Left hindlimb (tissue), 1 donor: ENCODE measurements around the gene GLP1R.

ENCODE experiments used
- DNase-seq: peaks from one replicate; pipeline ENCODE4 v3.0.0-alpha.2; 2018

Gene GLP1R

DNA sequence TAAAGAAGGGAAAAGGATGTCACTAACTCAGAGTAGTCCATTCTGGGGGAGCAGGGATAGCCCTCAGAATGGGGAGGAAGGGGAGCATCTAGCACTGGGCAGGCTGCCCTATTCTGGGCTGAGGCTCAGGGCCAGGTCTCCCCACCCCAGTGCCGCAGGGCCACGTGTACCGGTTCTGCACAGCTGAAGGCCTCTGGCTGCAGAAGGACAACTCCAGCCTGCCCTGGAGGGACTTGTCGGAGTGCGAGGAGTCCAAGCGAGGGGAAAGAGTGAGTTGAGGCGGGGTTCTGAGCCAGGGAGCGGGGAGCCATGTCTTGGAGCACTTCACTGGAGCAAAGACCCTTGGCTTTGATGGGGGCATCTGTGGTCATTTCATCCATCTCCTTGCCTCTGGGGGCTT, 17.0 kb downstream of the GLP1R start:
- no peak for DNase-seq

DNA sequence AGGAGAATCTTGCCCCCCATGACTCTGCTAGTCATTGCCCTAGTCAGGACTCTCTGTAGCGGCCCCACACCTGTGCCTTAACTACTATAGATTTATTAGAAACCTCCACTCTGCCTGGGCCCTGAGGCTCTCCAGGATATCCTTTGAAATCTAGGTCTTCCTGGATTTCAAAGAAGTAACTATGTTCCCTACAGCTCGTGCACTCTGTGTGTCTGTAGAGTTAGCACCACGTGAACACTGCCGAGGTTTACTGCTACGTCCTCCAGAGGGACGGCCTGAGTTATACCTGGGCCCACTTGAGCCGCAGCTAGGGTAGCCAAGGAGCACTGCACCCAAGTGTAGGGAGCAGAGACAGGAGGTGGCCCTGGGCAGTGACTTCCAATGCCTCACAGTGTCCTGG, 19.8 kb downstream of the GLP1R start:
- DNase-seq = no peak

GRCh38 chr6:39072830-39073229, 24.2 kb downstream of the GLP1R start:
- no peak for DNase-seq

DNA sequence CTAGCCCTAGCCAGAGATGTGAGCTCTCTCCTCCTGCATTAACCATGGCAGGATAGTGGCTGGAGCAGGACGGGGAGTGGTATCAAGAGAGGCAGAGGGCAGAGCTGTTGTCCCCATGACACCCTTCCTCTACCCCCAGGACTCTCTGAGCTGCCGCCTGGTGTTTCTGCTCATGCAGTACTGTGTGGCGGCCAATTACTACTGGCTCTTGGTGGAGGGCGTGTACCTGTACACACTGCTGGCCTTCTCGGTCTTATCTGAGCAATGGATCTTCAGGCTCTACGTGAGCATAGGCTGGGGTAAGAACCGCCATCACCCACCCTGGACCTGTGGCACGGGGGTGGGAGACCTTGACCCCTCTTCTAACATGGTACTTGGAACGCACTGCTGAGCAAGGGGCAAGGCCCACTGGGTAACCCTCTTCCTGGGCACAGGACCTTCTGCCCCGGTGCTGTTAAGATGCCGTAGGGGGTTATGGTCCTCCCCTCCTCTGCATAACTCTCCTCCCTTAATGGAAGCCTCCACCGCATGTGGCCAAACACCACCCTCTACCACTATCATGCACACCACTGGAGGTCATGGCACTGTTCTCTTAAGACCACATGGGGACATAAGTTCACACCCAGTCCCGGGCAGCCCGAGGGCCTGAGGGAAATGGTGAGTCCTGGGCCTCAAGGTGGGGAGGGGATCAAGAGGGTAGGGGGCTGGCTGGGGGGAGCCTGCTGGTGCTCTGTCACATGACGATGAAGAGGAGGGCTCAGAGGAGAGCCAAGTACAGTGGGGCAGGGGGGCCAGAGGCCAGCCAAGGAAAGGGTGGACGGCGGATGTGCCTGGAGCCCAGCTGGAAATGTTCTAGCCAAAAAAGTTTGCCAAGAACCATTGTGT, 25.1 kb downstream of the GLP1R start:
- no peak for DNase-seq

- DNase-seq = no peak
Observed at GRCh38 chr6:39074486-39074885, 25.9 kb downstream of the GLP1R start.

DNA sequence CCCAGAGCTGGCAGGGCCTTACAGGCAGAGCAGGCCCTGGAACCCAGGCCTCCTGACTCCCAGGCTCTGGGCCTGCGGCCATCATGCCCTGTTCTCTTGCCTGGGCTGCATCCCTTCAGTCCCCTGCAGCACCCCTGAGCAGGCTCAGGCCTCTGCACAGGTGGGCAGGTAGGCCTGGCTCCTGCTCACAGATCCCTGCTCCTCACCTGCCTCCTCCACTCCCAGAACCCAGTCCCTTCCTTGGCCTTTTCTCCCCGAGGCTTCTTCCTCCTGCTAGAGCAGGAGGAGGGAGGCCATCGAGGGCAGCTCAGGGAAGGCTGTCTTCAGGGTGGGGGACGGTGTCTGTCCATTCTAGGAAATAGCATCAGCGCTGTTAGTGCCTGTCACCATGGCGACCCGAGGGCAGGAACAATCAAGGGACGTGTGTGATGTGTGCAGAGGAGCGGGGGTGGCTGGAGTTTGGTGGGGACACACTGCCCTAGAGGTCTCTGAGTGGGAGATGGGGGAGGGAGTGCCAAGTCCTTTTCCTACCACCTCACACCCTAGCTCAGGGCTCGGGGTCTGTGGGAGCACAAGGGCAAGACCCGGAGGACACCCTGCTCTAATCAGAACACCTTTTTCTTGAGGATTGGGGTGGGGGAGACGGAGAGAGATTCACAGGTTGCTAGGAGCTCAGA, 26.6 kb downstream of the GLP1R start:
- DNase-seq = no peak

DNA sequence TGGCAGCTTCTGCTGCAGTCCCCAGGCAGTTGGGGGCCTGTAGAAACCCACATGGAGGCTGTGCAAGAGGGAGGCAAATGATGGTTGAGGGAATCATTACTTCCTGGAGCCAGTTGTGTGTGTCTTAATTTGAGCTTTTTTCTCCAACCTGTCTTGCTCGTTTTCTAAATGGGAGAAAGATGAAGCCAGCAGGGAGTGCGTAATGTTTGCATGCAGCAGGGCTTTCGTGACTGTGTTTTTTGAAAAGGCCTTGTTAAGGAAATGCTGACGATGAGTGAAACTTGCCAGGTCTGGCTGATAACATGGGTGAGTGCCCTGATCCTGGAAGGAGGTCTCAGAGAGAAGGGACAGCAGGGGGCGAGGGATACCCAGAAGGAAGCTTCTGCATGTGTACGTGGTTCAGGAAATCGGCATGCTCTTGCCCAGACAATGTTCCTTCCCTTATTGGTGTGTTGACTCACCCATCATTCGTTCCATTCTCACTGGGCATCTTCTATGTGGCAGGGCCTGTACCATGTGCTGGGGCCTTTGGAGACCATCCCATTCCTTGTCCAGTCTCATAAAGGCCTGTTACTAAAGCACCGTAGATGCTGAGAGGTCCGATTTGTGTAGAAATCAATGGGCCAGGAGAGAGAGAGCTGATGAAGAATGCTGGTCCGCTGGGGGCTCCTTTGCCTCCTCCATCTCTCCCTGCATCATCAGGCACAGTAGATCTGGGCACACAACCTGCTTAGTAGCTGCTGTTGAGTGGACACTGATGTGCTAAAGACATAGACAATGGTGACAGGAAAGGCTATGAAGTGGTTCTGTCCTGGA, 27.4 kb downstream of the GLP1R start:
- no peak for DNase-seq

GRCh38 chr6:39076623-39077535, 28.3 kb downstream of the GLP1R start:
- DNase-seq = no peak

DNA sequence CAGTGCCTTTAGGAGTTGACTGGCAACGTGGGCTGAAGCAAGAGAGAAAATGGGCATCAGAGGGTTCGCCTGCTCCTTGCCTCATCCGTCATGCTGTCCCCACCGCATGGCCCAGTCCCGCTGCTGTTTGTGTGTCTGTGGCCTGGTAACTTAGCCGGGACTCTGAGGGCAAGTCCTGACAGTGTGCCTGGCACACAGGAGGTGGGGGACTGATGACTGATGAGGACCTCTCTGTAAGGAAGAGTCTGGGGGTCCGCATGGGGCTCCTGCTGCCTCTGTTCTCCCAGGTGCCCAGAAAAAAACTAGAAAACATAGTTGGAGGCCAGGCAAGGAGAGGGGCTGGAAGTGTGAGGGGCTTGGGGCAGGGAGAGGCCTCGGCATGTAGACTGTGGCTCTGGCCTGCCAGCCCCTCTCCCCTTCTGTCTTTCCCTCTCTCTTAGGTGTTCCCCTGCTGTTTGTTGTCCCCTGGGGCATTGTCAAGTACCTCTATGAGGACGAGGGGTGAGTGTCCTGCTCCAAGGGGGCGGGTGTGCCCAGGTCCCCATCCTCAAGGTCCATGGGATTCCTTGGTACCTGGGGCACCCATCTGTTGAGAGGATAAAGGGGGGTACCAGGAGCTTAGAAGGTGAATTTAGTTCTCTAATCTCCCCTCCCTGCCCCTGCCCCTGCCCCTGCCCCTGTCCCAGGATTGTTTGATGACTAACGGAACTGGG, 29.5 kb downstream of the GLP1R start:
- no peak for DNase-seq

GRCh38 chr6:39078695-39079094, 30.1 kb downstream of the GLP1R start:
- no peak for DNase-seq

- no peak for DNase-seq
Observed at GRCh38 chr6:39079197-39080125, 30.9 kb downstream of the GLP1R start.

- no peak for DNase-seq
Observed at GRCh38 chr6:39080246-39080875, 31.8 kb downstream of the GLP1R start.

DNA sequence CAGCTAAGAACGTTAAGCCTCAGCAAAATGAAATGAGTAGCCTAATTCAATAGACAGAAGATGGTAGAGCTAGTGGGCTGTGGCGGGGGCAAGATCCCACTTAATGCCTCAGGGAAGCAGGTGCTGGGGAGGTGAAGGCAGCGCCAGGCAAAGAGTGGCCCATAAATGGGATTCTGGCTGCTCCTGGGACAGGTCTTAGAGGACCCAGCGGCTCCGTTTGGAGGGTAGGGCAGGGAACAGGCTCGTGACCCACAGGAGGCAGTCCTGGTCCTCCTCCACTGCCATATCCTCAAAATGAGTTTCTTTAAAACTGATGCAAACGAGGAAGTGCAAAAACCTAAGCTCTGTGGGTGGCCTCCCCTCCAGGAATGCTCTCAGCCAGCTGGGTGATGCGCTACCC, 33.7 kb downstream of the GLP1R start:
- DNase-seq = no peak

DNA sequence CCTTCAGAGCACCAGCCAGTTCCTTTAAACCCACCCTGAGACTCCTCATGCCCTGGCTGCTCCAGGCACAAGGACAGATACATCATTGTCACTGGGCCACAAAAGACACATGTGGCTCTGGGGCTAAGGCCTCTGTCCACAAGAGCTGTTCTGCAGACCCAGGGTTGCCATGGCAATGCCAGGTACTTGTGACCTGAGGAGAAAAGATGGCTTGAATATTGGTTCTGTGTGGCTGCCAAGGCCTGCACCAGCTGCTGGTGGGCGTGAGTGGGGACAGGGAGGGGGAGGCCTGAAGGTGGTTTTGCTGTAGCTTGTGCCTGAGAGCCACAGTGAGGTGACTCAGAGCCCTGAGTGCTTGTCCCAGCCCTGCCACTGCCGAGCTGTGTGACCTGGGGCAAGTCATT, 34.7 kb downstream of the GLP1R start:
- no peak for DNase-seq

- DNase-seq = no peak
Observed at GRCh38 chr6:39084506-39084905, 35.9 kb downstream of the GLP1R start.

- DNase-seq = no peak
Observed at GRCh38 chr6:39085129-39085797, 36.7 kb downstream of the GLP1R start.

DNA sequence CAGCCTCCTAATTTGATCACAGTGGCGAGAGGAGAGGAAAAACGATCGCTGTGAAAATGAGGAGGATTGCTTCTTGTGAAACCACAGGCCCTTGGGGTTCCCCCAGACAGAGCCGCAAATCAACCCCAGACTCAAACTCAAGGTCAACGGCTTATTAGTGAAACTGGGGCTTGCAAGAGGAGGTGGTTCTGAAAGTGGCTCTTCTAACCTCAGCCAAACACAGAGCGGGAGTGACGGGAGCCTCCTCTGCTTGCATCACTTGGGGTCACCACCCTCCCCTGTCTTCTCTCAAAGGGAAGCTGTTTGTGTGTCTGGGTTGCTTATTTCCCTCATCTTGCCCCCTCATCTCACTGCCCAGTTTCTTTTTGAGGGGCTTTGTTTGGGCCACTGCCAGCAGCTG, 37.7 kb downstream of the GLP1R start:
- no peak for DNase-seq

- DNase-seq = no peak
Observed at GRCh38 chr6:39086711-39087110, 38.1 kb downstream of the GLP1R start.

DNA sequence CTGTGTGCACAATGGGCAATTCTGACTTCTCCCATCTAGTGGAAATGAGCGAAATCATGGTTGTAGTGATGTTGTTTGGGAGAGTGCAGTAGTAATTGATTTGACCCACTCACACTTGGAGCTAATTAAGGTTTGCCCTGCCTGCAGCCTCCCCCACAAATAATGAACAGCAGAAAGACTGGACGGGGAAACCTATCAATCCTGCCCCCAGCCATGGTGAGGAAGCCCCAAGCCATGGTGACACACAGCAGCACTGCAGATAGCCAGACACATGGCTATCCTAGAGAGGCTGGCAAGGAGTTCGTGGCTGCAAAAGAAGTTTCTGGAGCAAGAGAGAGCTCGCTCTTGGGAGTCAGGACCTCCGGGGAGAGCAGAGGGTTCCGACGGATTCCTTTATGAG, 38.6 kb downstream of the GLP1R start:
- DNase-seq = no peak

GRCh38 chr6:39088331-39088730, 39.8 kb downstream of the GLP1R start:
- DNase-seq = peak; percentile 57
